Measurements from ENCODE around the gene TMA7B.
"Not testable (repeated sequence)": the region's sequence is repeated elsewhere in the genome, so short reads cannot be mapped to it uniquely, and the experiment has no call there.

TMA7B gene

DNA sequence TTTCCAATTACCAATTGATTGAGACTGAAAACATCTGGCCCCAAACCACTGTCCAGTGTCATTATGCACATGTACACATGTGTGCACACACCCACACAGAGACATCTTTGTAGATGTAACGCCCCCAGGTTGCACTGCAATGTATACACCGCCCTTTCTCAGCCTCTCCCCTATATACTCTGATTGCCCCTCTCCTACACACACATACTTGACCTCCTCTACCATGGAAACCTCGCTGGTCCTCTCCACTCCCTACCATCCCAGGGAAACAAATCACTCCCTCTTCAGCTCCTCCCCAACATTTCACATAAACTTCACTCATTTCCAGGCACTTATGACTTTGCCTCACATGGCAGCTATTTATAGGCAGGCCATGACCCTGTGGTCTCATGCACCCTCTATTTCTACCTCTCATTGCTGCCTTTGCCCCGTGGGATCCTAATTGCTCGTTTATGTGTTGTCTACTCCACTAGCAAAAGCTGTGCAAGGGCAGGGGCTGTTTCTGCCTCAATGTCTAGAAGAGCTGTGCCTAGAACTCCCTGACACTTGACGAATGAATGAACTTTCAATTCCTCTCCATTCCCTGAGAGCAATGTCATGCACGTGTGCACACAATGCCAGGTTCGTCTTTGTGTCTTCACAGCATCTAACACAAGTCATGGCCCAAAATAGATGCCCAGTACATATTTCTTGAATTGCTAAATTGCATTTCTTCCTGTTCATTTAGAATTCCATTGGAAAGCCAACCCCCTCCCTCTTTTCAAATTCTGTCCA is 10.0 kb upstream of the TMA7B start:
- H3K4me3 ChIP-seq (replicated peaks in 1 of 2; ENCODE audit: low read depth in 2 of 2, low read length in 2 of 2) = no peak overlapping the region
- no peak for TF ChIP-seq CTCF (IDR thresholded peaks at IDR 0.05; ENCODE audit: low read depth, low read length)
- DNase-seq (ENCODE audit: low read depth in 2 of 2) = no peak

DNA sequence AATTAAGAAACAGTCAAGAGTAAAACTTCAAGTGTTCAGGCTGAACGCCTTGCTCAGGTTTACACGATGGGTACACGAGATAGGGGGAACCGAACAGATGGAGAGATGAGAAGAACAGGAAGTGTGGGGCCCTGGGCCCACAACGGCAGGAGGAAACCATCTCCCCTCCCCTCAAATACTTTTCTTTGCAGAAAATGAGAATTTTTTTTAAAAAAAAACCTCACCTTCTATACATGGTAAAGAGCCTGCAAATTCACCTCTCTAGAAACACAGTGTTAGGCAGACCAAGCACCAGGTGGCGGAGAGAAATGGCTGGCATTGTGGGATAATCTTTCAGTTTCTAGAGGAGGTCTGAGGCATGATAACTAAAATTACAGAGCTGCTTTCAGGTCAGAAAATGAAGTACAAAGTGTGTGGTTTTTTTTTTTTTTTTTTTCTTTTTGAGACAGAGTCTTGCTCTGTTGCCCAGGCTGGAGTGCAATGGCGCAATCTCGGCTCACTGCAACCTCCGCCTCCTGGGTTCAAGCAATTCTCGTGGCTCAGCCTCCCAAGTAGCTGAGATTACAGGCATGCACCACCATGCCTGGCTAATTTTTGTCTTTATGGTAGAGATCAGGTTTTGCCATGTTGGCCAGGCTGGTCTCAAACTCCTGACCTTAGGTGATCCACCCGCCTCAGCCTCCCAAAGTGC is 8.4 kb upstream of the TMA7B start:
- not testable (repeated sequence) for DNase-seq (ENCODE audit: low read depth in 2 of 2); H3K4me3 ChIP-seq (replicated peaks in 1 of 2; ENCODE audit: low read depth in 2 of 2, low read length in 2 of 2)

- no peak overlapping the region for H3K4me3 ChIP-seq (replicated peaks in 1 of 2; ENCODE audit: low read depth in 2 of 2, low read length in 2 of 2)
- DNase-seq (ENCODE audit: low read depth in 2 of 2) = no peak
- no peak for TF ChIP-seq CTCF (IDR thresholded peaks at IDR 0.05; ENCODE audit: low read depth, low read length)
These were observed 7.8 kb upstream of the TMA7B start for GRCh38 chr22:39952347-39952746.

DNA sequence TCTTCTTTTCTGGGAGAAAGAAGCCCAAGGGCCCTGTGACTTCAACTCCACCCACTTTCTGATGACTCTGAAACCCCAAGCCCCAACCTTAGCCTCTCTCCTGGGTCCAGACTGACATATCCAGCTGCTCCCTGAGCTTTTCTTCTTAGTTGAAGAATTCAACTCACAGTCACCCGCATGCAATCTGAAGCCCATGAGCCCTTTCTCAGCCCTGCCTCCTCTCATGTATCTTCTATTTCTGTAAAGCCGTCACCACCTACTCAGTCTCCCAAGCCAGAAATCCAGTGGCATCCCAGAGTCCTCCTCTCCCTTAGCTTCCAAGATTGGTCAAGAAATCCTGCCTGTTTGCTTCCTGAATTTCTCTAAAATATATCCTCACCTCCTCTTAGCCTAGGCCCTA is 7.1 kb upstream of the TMA7B start:
- no peak for DNase-seq (ENCODE audit: low read depth in 2 of 2)
- TF ChIP-seq CTCF (IDR thresholded peaks at IDR 0.05; ENCODE audit: low read depth, low read length) = no peak
- no peak overlapping the region for H3K4me3 ChIP-seq (replicated peaks in 1 of 2; ENCODE audit: low read depth in 2 of 2, low read length in 2 of 2)

- H3K4me3 ChIP-seq (replicated peaks in 1 of 2; ENCODE audit: low read depth in 2 of 2, low read length in 2 of 2) = no peak overlapping the region
- peak; percentile 89 to 92 for DNase-seq (ENCODE audit: low read depth in 2 of 2)
- TF ChIP-seq CTCF (IDR thresholded peaks at IDR 0.05; ENCODE audit: low read depth, low read length) = no peak
These were observed 5.6 kb upstream of the TMA7B start for GRCh38 chr22:39954584-39955055.

- no peak overlapping the region for H3K4me3 ChIP-seq (replicated peaks in 1 of 2; ENCODE audit: low read depth in 2 of 2, low read length in 2 of 2)
- no peak for TF ChIP-seq CTCF (IDR thresholded peaks at IDR 0.05; ENCODE audit: low read depth, low read length)
- DNase-seq (ENCODE audit: low read depth in 2 of 2) = no peak
These were observed 4.5 kb upstream of the TMA7B start for GRCh38 chr22:39955675-39956074.

- DNase-seq (ENCODE audit: low read depth in 2 of 2) = no peak
- TF ChIP-seq CTCF (IDR thresholded peaks at IDR 0.05; ENCODE audit: low read depth, low read length) = no peak
- H3K4me3 ChIP-seq (replicated peaks in 1 of 2; ENCODE audit: low read depth in 2 of 2, low read length in 2 of 2) = no peak overlapping the region
These were observed 3.1 kb upstream of the TMA7B start for GRCh38 chr22:39956932-39957664.

All from cardiac fibroblast (primary cell).